GM12865 (cell line): ENCODE results near the gene NEB.
"Not testable (repeated sequence)": the region's sequence is repeated elsewhere in the genome, so short reads cannot be mapped to it uniquely, and the experiment has no call there.

Experiments used
- DNase-seq: peaks from one replicate; pipeline ENCODE4 v3.0.0; 2010; ENCODE audit warnings: low read depth
- H3K4me3 ChIP-seq: 2 replicates; pipeline ENCODE4 v1.5.1; 2011; ENCODE audit warnings: mild to moderate bottlenecking, low read depth, low read length, control low read depth
- TF ChIP-seq, protein P1 (sequence below): IDR thresholded peaks from 2 replicates; pipeline ENCODE4 v1.5.1; 2011; ENCODE audit warnings: low read length, control low read depth, low read depth, inconsistent platforms; ENCODE audit not compliant: insufficient read depth; ENCODE audit errors: missing control alignments

Gene NEB

DNA sequence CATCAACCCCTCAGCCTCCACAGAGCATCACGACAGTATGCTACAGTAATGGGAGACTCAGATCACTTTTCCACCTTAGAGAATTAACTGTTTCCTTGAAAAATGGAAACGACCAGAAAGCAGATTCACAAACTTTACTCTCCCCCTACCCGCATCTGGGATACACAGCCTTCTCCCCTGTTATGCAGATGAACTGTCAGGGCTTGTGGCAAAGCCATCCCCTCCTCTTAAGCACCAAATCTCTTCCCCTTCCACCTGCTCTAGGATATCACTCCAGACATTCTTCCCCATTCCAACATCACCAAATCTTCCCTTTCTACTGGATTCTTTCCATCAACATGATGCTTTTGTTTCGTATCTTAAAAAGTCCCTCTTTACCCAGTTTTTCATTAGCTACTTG, 26.4 kb downstream of the NEB start:
- no peak overlapping the region for H3K4me3 ChIP-seq
- DNase-seq: no peak
- TF ChIP-seq, protein P1, sequence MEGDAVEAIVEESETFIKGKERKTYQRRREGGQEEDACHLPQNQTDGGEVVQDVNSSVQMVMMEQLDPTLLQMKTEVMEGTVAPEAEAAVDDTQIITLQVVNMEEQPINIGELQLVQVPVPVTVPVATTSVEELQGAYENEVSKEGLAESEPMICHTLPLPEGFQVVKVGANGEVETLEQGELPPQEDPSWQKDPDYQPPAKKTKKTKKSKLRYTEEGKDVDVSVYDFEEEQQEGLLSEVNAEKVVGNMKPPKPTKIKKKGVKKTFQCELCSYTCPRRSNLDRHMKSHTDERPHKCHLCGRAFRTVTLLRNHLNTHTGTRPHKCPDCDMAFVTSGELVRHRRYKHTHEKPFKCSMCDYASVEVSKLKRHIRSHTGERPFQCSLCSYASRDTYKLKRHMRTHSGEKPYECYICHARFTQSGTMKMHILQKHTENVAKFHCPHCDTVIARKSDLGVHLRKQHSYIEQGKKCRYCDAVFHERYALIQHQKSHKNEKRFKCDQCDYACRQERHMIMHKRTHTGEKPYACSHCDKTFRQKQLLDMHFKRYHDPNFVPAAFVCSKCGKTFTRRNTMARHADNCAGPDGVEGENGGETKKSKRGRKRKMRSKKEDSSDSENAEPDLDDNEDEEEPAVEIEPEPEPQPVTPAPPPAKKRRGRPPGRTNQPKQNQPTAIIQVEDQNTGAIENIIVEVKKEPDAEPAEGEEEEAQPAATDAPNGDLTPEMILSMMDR: no peak

DNA sequence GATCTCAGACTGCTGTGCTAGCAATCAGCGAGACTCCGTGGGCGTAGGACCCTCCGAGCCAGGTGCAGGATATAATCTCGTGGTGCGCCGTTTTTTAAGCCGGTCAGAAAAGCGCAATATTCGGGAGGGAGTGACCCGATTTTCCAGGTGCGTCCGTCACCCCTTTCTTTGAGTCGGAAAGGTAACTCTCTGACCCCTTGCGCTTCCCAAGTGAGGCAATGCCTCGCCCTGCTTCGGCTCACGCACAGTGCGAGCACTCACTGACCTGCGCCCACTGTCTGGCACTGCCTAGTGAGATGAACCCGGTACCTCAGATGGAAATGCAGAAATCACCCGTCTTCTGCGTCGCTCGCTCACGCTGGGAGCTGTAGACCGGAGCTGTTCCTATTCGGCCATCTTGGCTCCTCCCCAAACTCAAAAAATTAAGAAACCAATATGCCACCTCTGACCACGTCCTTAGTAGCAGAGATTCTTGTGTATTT, 29.8 kb downstream of the NEB start:
- not testable (repeated sequence) for H3K4me3 ChIP-seq, DNase-seq

DNA sequence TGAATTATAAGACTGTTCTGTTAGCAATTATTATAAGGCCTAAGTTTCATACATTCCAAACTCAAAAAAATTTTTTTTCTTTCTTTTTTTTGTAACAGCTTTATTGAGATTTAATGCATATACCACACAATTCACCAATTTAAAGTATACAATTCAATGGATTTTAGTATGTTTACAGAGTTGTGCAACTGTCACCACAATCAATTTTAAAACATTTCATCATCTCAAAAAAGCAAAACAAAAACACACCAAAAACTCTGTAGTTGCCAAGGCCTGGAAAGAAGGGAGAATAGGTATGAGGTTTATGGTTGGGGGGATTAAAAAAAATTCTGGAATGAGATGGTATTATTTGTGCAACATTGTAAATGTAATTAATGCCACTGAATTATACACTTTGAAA, 36.1 kb downstream of the NEB start:
- H3K4me3 ChIP-seq, DNase-seq: not testable (repeated sequence)

DNA sequence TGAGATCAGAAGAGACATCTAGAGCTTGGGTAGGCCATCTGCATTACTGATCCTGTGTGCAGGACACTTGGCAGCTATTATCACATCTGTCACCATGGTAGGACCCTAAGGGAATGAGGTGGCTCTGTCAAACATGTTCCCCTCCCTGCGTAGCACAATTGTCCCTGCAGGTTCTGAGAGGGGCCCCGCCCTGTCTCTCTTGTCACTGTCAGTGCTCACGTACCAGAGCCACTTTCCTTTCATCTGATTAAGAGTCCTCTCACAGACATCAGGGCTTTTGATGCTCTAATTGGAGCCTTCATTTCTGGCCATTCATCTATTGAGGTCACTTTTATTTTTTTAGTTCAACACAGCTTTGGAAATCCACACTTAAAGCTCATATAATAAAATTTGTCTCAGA, 38.5 kb downstream of the NEB start:
- H3K4me3 ChIP-seq: no peak overlapping the region
- no peak for DNase-seq
- TF ChIP-seq, protein P1: no peak

DNA sequence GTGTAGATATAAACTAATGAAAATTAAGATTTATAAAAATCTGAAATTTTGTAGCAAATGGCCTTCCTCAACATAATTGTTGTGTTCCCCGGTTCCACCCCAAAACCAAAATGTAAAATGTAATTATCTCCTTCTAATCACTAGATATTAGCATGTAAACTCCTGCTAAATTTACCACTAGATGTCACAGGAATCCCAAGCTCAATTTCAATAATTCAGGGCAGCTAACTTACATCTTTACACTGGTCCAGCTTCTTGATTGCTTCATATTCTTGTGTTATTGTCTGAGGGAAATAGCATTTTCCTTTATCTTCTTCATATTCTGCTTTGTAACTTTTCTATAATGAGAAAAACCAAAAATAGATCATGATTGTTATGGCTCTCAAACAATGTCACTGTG, 42.6 kb downstream of the NEB start:
- H3K4me3 ChIP-seq: no peak overlapping the region
- no peak for DNase-seq
- TF ChIP-seq, protein P1: no peak

DNA sequence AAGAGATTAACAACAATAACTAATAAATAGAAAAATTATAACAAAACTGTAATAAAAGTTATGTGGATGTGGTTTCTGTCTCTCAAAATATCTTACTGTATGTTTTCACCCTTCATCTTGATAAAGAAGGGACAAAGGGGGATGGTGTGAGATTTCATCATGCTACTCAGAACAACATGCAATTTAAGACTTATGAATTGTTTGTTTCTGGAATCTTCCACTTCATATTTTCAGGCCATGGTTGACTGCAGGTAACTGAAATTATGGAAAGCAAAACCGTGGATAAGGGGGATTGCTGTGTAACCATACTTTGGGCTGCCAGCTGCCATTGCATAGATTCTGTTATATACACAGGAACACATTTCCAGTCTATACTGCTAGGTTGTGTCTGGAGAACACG, 45.6 kb downstream of the NEB start:
- TF ChIP-seq, protein P1: no peak
- H3K4me3 ChIP-seq: no peak overlapping the region
- DNase-seq: no peak

DNA sequence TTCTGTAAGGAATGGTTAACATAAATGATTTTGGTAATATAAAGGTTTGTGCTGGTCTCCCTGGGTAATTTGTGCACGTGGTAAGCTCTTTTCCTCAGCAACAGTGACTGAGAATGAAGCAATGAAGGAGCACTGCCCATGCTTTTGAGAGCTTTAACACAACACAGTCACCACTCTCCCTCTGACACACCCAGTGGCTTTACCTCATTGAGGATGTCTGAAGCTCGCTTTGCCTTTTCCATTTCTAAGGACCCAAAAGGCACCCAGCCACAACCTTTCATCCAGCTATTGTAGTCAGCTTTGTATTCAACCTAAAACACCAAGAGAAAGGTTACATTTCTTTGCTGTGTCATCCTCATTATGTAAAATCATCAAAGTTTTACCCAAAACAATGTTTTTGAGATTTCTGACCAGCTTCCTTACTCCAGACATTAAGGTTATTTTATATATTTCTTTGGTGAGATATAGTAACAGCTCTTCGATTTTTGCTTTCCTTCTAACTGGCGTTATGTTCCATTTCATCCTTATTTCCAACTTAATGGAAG, 51.7 kb downstream of the NEB start:
- TF ChIP-seq, protein P1: no peak
- no peak overlapping the region for H3K4me3 ChIP-seq
- DNase-seq: no peak

DNA sequence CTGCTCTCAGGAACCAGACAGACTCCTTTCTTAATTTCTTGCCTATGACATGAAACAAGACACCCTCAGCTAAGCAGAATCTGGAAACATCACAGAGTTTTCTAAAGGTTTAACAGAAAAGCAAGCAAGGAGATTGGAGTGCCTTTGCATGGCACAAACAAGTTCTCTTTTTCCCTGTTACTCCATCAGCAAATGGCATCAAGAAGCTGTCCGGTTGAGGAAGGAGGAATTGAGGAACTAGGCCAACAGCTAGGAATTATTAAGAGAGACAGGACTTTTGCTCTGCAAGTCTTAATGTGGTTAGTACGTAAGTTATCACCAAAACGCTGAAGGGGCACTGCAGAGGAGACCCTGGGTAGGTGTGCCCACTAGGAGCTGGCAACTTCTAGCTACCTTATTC, 53.2 kb downstream of the NEB start:
- H3K4me3 ChIP-seq: no peak overlapping the region
- DNase-seq: no peak
- TF ChIP-seq, protein P1: no peak
